Measurements from ENCODE around the gene ADM. TPM values are rescaled to one million over a fixed set of nuclear protein-coding genes. Genes with fewer than 3 reads are reported as not detected.

Gene ADM
- total RNA-seq, 3 donors from 2014 or later, result 49.5 to 124 (median 72.9) TPM

DNA sequence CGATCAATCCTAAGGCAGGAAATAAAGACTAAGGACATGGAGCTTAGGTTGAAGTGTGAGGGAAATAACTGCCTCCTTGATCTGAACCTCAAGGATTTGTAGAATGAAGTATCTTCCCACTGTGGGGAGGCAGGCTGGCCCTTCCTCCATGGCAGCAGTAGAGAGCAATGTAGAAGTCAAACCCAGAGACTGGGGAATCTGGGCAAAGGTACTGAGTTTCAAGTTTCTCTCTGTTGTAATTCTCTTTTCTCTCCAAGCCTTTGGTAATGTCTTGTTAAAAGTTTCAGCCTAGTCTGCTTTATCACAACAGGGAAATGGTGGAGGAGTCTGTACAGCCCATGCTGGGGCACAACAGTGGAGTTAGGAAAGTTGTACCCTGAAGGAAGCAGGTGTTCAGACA is 49.5 kb downstream of the ADM start:
- TF ChIP-seq, protein P1, sequence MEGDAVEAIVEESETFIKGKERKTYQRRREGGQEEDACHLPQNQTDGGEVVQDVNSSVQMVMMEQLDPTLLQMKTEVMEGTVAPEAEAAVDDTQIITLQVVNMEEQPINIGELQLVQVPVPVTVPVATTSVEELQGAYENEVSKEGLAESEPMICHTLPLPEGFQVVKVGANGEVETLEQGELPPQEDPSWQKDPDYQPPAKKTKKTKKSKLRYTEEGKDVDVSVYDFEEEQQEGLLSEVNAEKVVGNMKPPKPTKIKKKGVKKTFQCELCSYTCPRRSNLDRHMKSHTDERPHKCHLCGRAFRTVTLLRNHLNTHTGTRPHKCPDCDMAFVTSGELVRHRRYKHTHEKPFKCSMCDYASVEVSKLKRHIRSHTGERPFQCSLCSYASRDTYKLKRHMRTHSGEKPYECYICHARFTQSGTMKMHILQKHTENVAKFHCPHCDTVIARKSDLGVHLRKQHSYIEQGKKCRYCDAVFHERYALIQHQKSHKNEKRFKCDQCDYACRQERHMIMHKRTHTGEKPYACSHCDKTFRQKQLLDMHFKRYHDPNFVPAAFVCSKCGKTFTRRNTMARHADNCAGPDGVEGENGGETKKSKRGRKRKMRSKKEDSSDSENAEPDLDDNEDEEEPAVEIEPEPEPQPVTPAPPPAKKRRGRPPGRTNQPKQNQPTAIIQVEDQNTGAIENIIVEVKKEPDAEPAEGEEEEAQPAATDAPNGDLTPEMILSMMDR (IDR thresholded peaks at IDR 0.05), result no peak
- no peaks in the 10 kb centered on the region for H3K36me3 ChIP-seq (ENCODE audit: low read depth)
- H3K4me3 ChIP-seq, result no peak overlapping the region
- intact Hi-C loops (cut with DNase I, micrococcal nuclease), result no loop called here
- ATAC-seq (no peak), DNase-seq (no peak)
- H3K4me1 ChIP-seq (ENCODE audit: low read depth), result no peaks in the 10 kb centered on the region
- no peaks in the 10 kb centered on the region for H3K9me3 ChIP-seq

DNA sequence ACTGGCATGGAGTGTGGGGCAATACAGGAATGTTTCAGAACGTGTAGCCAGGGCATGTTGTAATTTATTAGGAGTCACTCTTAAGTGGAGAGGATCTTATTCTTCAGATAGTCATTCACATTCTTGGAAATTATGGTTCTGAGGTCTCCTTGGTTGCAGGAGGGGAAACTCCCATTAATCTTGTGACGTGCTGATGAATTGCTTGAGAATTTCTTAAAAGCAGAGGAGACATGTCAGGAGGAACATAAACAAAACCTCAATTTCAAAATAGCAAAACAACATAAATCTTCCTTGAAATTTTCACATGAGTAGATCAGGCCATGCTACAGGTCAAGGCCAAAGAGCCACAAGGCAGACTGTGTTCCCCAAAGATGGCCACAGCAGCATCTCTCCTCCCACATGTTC is 50.4 kb downstream of the ADM start:
- Histone ChIP-seq H3K36me3 (ENCODE audit: low read depth) (no peaks in the 10 kb centered on the region), H3K4me1 (ENCODE audit: low read depth) (no peaks in the 10 kb centered on the region), H3K4me3 (no peak overlapping the region), H3K9me3 (no peaks in the 10 kb centered on the region)
- no peak for ATAC-seq
- TF ChIP-seq, protein P1 (IDR thresholded peaks at IDR 0.05), result no peak
- DNase-seq, result no peak
- intact Hi-C loops (cut with DNase I, micrococcal nuclease), result no loop called here

GRCh38 chr11:10356161-10356560 is 51.3 kb downstream of the ADM start:
- H3K4me3 ChIP-seq, result no peak overlapping the region
- ATAC-seq, result no peak
- no peaks in the 10 kb centered on the region for H3K4me1 ChIP-seq (ENCODE audit: low read depth)
- DNase-seq, result no peak
- H3K36me3 ChIP-seq (ENCODE audit: low read depth), result no peaks in the 10 kb centered on the region
- intact Hi-C loops (cut with DNase I, micrococcal nuclease), result no loop called here
- TF ChIP-seq, protein P1 (IDR thresholded peaks at IDR 0.05), result no peak
- H3K9me3 ChIP-seq, result no peaks in the 10 kb centered on the region

Other genes starting within 250 kb of the ADM start
- gene SBF2, start 10.9 kb upstream of the ADM start, total RNA-seq, result 10 to 100 TPM; 35.2 to 60.3 (median 48.2) TPM
- gene AMPD3, start 150.2 kb downstream of the ADM start, total RNA-seq, result 10 to 100 TPM in 2 of 3 donors, 1 to 10 TPM in 1; 7.2 to 16.2 (median 10.6) TPM
- 10 to 100 TPM; 32.8 to 35.5 (median 34.7) TPM for gene RNF141, start 236.1 kb downstream of the ADM start, total RNA-seq